PC-9 (cell line): Measurements from ENCODE around the gene PWWP2B.

Experiments used
- CTCF ChIP-seq: fragments of 200-600 bp; sonication (generic); conservative IDR thresholded peaks from 2 replicates; pipeline ENCODE4 v1.6.1; 2017; ENCODE audit warnings: mixed run types, antibody characterized with exemption, mild to moderate bottlenecking, moderate library complexity
- EZH2 ChIP-seq: fragments of 200-600 bp; sonication (generic); IDR thresholded peaks from 2 replicates; pipeline ENCODE4 v1.8.0; 2017; ENCODE audit warnings: antibody characterized with exemption, low read depth

GRCh38 chr10:132423966-132424861 lies 27.2 kb downstream of the PWWP2B start:
- TF ChIP-seq CTCF = no peak
- no peak for TF ChIP-seq EZH2
